ENCODE measurements around the gene PIAS1.
"Not testable (repeated sequence)": the region's sequence is repeated elsewhere in the genome, so short reads cannot be mapped to it uniquely, and the experiment has no call there.

PIAS1 gene

DNA sequence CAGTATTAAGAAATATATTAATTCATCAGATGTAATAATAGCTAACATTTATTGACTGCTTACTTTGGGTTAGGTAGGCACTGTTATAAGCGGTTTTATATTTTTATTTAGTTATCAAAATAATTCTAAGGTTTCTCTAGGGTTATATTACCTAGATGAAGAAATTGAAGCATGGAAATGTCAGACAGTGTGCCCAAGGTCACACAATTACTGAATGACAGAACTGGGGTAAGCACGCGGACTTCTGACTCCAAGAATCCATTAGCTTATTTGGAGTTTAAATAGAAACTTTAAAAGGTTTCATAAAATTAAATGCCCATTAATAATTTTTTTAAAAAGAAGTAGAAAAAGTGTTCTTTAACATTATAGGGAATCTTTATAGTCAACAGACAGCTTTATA, 76.7 kb downstream of the PIAS1 start:
- no peak for DNase-seq

DNA sequence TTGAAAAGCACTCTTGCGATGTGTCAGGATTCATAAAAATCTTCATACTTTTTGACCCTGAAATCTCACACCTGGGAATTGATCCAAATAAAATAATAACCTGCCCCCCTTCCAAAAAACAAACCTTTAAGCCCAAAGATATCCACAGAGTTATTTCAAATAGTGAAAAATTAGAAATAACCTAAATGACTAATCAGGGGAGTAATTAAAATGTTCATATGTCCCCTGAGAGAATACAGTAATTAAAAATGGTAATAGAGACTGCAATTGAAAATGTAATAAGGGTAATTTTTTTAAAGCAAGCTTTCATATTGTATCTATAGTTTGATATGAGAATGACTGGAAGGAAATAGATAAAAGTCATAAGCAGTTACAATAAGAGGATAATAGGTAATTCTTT, 83.0 kb downstream of the PIAS1 start:
- DNase-seq: no peak

DNA sequence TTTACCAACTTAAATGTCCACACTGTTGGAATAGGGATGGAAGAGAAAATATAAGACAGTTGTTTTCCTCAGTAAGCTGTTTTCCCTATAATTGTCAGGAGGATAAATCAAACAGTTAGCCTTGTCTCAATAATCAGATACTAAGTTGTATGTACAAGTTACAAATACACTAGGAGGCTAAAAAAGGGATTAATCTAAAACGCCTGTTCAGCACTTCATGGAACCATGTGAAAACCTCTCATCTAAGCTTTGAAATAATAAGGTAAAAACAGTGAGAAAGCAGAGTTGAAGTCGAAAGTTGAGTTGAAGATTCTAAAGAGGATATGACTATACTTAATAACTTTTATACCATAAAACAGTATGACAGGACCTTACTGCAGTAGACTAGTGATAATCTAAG, 89.0 kb downstream of the PIAS1 start:
- DNase-seq: no peak

DNA sequence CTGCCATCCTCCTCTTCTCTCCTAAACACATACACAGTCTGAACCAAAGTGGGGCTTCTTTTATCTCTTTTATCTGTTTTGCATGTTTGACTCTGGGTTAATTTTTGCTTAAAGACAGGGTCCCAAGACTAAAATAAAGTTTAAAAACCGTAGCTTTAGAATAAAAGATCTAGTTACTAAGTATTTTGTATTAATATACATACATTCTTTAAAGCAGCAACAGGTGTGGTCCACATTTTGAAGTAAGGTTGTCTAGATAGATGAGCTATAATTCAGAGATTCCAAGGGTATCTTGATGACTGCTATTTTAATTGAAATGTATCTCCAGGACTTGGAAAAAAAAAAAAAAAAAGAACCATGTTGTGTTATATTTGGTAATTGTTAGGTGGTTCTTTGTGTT, 89.7 kb downstream of the PIAS1 start:
- no peak for DNase-seq

DNA sequence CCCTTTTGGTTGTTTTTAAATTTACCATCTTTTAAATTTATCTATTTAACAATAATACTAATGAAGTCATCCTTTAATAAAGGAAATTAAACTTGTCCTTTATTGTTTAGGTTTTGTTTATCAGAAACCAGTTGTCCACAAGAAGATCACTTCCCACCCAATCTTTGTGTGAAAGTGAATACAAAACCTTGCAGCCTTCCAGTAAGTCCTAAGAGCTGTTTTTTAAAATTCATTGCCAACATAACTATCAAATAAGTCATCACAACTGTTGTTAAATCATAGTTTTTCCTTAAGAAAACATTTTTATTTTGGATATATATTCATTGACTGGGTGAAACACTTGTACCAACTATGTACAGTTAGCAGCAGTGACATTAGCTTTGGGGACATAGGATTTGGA, 91.6 kb downstream of the PIAS1 start:
- DNase-seq: no peak

- DNase-seq: no peak
These were observed 93.9 kb downstream of the PIAS1 start for GRCh38 chr15:68148039-68148438.

- no peak for DNase-seq
These were observed 94.9 kb downstream of the PIAS1 start for GRCh38 chr15:68149059-68149458.

GRCh38 chr15:68150187-68150586, 96.1 kb downstream of the PIAS1 start:
- no peak for DNase-seq

DNA sequence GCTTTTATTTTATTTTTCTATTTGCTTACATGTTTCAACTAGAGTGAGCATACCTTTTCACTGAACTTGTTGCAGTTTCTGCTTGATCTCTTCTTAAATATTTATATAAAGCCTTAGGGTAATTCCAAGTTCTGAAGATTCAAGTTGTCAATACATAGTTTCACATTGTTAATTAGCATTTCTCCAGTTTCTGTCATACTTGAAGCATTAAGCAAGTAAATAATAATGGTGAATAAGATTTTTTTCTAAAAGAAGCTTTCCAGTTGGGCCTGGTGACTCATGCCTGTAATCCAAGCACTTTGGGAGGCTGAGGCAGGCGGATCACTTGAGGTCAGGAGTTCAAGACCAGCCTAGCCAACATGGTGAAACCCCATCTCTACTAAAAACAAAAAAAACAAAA, 97.2 kb downstream of the PIAS1 start:
- no peak for DNase-seq

- no peak for DNase-seq
These were observed 98.2 kb downstream of the PIAS1 start for GRCh38 chr15:68152342-68152741.

DNA sequence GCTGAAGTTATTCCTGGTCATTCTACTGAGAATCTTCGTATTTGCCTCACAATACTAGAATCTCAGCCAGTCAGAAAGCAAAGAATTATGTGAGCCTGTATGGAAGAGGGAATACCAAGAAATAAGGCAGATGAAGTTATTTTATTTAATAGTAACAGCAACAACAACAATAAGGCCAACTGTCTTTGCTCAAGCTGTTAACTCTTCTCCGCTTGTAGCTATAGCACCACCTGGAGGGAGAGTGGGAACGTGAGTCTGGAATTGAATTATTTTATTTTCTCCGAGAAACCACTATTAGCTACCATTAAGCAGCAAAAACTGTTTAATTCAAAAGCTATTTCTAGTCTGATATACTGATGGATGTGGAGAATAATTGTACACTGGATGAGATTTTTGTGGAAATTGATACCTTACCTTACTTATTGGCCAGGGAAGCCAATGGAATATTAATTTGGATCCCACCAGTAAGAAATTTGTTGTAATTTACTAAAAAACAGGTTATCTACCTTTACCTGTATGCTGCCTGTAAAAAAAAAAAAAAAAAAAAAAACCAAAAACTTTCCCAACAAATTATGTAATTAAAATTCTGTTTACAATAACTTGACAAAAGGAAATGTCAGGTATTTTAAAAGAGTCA, 100.9 kb downstream of the PIAS1 start:
- DNase-seq: peak; percentile 9

DNA sequence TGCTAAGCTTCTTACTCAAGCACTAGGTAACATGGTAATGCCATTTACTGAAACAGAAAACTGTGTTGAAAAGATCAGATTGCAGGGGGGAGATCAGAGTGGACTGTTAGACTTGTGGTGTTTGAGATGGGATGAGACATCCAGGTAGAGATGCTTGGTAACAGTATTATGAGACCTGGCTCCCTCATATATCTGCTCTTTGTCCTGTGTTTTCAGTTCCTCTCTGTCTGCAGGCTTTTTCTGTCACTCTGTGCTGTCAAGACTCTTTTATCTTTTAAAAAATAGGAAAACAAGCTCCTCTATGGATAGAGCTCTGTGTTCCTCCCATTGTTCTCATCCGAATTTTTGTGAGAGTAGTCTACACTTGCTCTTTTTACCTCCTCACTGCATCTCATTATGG, 103.0 kb downstream of the PIAS1 start:
- DNase-seq: no peak

- no peak for DNase-seq
These were observed 104.0 kb downstream of the PIAS1 start for GRCh38 chr15:68158046-68158628.

- DNase-seq: no peak
These were observed 109.1 kb downstream of the PIAS1 start for GRCh38 chr15:68163191-68163590.

GRCh38 chr15:68166847-68167246, 112.7 kb downstream of the PIAS1 start:
- DNase-seq: no peak

- DNase-seq: not testable (repeated sequence)
These were observed 117.9 kb downstream of the PIAS1 start for GRCh38 chr15:68172037-68172436.

GRCh38 chr15:68173119-68173518, 119.0 kb downstream of the PIAS1 start:
- DNase-seq: no peak

GRCh38 chr15:68175526-68175925, 121.4 kb downstream of the PIAS1 start:
- no peak for DNase-seq

- DNase-seq: no peak
These were observed 122.5 kb downstream of the PIAS1 start for GRCh38 chr15:68176601-68177000.

DNA sequence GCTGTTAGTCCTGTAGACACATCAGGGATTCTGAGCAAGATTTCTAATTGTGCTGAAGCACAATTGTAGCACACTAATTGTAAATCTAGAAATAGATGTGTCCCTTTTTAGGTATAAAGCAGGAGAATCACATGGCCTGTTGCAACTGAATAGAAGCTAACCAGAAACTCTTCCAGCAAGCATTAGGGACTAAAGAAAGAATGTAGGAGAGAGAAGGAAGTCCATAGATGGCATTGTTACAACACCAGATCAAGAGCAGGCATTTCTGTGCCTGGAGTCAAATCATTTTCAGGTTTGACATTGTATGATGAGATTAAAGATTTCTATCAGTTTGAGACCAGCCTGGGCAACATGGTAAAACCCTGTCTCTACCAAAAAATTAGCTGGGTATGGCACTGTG, 123.6 kb downstream of the PIAS1 start:
- DNase-seq: no peak

DNA sequence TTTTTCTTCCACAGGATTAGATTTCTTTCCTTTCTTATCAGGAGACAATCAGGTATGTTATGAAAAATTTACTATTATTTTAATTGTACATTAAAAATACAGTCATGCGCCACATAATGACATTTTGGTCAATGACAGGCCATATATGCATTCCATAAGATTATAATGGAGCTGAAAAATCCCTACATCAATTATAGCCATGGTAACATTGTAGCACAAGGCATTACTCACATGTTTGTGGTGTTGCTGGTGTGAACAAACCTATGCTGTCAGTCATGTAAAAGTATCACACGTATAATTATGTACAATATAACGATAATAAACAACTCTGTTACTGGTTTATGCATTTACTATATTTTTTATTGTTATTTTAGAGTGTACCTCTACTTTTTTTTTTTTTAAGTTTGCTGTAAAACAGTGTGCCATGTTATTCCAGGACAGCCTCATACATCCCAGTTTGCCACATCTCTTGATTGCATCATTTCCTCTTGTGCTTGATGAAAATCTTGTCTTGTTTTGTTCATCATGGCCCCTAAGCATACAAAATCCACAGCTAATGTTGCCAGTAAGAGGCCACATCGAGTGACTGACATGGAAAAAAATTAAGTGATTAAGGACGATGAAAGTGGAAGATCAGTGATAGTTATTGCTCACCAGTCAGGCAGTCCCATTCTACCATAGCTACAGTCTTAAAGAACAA, 129.7 kb downstream of the PIAS1 start:
- no peak for DNase-seq

- no peak for DNase-seq
These were observed 130.7 kb downstream of the PIAS1 start for GRCh38 chr15:68184616-68185480.

DNA sequence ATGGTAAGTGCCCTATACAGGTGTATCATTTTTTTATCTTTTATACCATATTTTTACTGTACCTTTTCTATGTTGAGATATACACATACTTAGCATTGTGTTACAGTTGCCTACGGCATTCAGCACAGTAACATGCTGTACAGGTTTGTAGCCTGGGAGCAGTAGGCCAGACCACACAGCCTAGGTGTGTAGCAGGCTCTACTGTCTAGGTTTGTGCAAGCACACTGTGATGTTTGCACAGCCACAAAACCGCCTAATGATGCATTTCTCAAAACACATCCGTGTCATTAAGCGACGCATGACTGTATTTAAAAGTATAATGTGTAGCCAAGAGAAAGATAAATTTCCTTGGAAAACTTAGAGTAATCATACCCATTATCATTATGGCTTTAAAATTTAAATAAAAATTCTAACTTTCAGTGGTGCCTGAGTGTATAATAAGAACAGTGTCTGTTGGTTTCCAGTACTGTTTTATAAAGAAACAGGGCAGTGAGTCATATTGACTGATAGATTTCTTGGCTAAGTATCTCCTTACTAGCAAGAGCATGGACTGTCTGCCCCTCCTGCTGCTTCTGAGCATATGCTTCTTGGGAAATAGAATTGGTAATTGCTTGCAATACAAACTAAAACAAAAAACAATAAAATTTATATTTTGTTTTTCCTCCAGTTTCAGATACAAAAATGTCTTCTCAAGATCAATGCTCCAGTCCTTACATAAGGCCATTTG, 132.7 kb downstream of the PIAS1 start:
- no peak for DNase-seq

Measured in NCI-H526 treated with DMSO at 0.1 percent for 48 hours (cell line).